ENCODE measurements around the gene NLRP3.

NLRP3 gene

GRCh38 chr1:247387565-247387964, 28.4 kb upstream of the NLRP3 start:
- TF ChIP-seq CTCF (IDR thresholded peaks at IDR 0.05): no peak

GRCh38 chr1:247390116-247390791, 25.7 kb upstream of the NLRP3 start:
- TF ChIP-seq CTCF (IDR thresholded peaks at IDR 0.05): peak; percentile 97

- no peak for TF ChIP-seq CTCF (IDR thresholded peaks at IDR 0.05)
Measured at GRCh38 chr1:247390996-247391395, 25.0 kb upstream of the NLRP3 start.

GRCh38 chr1:247392088-247392487, 23.9 kb upstream of the NLRP3 start:
- no peak for TF ChIP-seq CTCF (IDR thresholded peaks at IDR 0.05)

GRCh38 chr1:247400685-247401084, 15.3 kb upstream of the NLRP3 start:
- no peak for TF ChIP-seq CTCF (IDR thresholded peaks at IDR 0.05)

GRCh38 chr1:247401310-247402119, 14.5 kb upstream of the NLRP3 start:
- no peak for TF ChIP-seq CTCF (IDR thresholded peaks at IDR 0.05)

GRCh38 chr1:247402120-247402675, 13.8 kb upstream of the NLRP3 start:
- TF ChIP-seq CTCF (IDR thresholded peaks at IDR 0.05): no peak

Measured in LNCAP (cell line).